IMR-90 (cell line): ENCODE data around the gene TRIM40. TPM values are rescaled to one million over a fixed set of nuclear protein-coding genes. Genes with fewer than 3 reads are reported as not detected.
"Not testable (repeated sequence)": the region's sequence is repeated elsewhere in the genome, so short reads cannot be mapped to it uniquely, and the experiment has no call there.

Experiments
- ATAC-seq: fragments of 200-7000 bp; cut with Tn5 transposase; 2 replicates; pipeline ENCODE4 v1.9.1; 2020; ENCODE audit warnings: low read depth, mild to moderate bottlenecking, moderate library complexity
- BruUV-seq: library from RNA; stranded (reverse); fragments of 400-500 nt; replicated peaks from 2 replicates; lab custom pipeline; 2021; lab: Mats Ljungman, UMichigan
- CTCF ChIA-PET: fragments of 300-600 bp; formaldehyde crosslinking; extraction: SDS; loops from one replicate; lab custom pipeline; 2021; ENCODE audit warnings: antibody characterized with exemption; lab: Yijun Ruan, JAX
- POLR2A ChIA-PET: fragments of 300-600 bp; sonication (Branson Sonifier 250); formaldehyde crosslinking; loops from one replicate; lab custom pipeline; 2022; ENCODE audit warnings: antibody characterized with exemption; ENCODE audit not compliant: unreplicated experiment; lab: Charles Lee
- DNase-seq: peaks from one replicate; pipeline ENCODE4 v3.0.0; 2013
- H2AFZ ChIP-seq: replicated peaks from 2 replicates; pipeline ENCODE3; 2013; ENCODE audit warnings: low read length, mild to moderate bottlenecking; ENCODE audit not compliant: poor library complexity
- H2AK5ac ChIP-seq: 2 replicates; pipeline ENCODE4 v1.6.1; 2013; ENCODE audit warnings: low read depth, low read length, inconsistent platforms
- H2AK9ac ChIP-seq: replicated peaks from 2 replicates; pipeline ENCODE3; 2013; ENCODE audit warnings: mild to moderate bottlenecking, low read depth, low read length, moderate library complexity; ENCODE audit not compliant: poor library complexity
- H2BK120ac ChIP-seq: 2 replicates; pipeline ENCODE4 v1.6.1; 2013; ENCODE audit warnings: low read depth, low read length, inconsistent platforms
- H2BK15ac ChIP-seq: 3 replicates; pipeline ENCODE4 v1.6.1; 2013; ENCODE audit warnings: low read depth, low read length, inconsistent platforms
- H2BK20ac ChIP-seq: 2 replicates; pipeline ENCODE4 v1.6.1; 2013; ENCODE audit warnings: low read depth, mild to moderate bottlenecking, inconsistent platforms, low read length, moderate library complexity
- H2BK5ac ChIP-seq: 2 replicates; pipeline ENCODE4 v1.6.1; 2013; ENCODE audit warnings: mild to moderate bottlenecking, low read depth, low read length, inconsistent platforms; ENCODE audit not compliant: poor library complexity, severe bottlenecking
- H3K14ac ChIP-seq: replicated peaks from 2 replicates; pipeline ENCODE4 v1.6.1; 2013; ENCODE audit warnings: low read depth, low read length, inconsistent platforms
- H3K18ac ChIP-seq: 2 replicates; pipeline ENCODE4 v1.6.1; 2013; ENCODE audit warnings: low read depth, low read length, control low read depth
- H3K23ac ChIP-seq: 2 replicates; pipeline ENCODE4 v1.6.1; 2013; ENCODE audit warnings: low read depth, low read length, inconsistent platforms
- H3K27ac ChIP-seq: 2 replicates; pipeline ENCODE4 v1.5.1; 2013; ENCODE audit warnings: mild to moderate bottlenecking, control low read depth, low read length; ENCODE audit not compliant: insufficient read depth
- H3K27me3 ChIP-seq: 2 replicates; pipeline ENCODE4 v1.6.1; 2013; ENCODE audit warnings: low read length; ENCODE audit not compliant: control insufficient read depth, insufficient read depth
- H3K36me3 ChIP-seq: 2 replicates; pipeline ENCODE4 v1.6.1; 2013; ENCODE audit warnings: low read length, mixed read lengths; ENCODE audit not compliant: control insufficient read depth, insufficient read depth
- H3K4ac ChIP-seq: 2 replicates; pipeline ENCODE4 v1.6.1; 2013; ENCODE audit warnings: low read depth, low read length, inconsistent platforms
- H3K4me1 ChIP-seq: 2 replicates; pipeline ENCODE4 v1.6.1; 2013; ENCODE audit warnings: low read length, mixed read lengths; ENCODE audit not compliant: control insufficient read depth, insufficient read depth
- H3K4me2 ChIP-seq: 2 replicates; pipeline ENCODE4 v1.6.1; 2013; ENCODE audit warnings: low read depth, mild to moderate bottlenecking, control low read depth, low read length, moderate library complexity
- H3K4me3 ChIP-seq: 2 replicates; pipeline ENCODE4 v1.5.1; 2013; ENCODE audit warnings: low read depth, mild to moderate bottlenecking, control low read depth, low read length, moderate library complexity; ENCODE audit not compliant: insufficient read depth
- H3K56ac ChIP-seq: 2 replicates; pipeline ENCODE4 v1.6.1; 2013; ENCODE audit warnings: low read length, inconsistent platforms; ENCODE audit not compliant: insufficient read depth; ENCODE audit errors: extremely low read depth
- H3K79me1 ChIP-seq, 2 experiments: 2 replicates each; pipeline ENCODE4 v1.6.1; 2013; ENCODE audit warnings: low read length in 2 of 2, inconsistent platforms in 1 of 2, low read depth in 1 of 2
- H3K9ac ChIP-seq: 2 replicates; pipeline ENCODE4 v1.6.1; 2013; ENCODE audit warnings: low read depth, low read length, control low read depth
- H3K9me1 ChIP-seq: 2 replicates; pipeline ENCODE4 v1.6.1; 2013; ENCODE audit warnings: low read length, inconsistent platforms; ENCODE audit not compliant: insufficient read depth
- H3K9me3 ChIP-seq: 2 replicates; pipeline ENCODE4 v1.6.1; 2013; ENCODE audit warnings: low read length; ENCODE audit not compliant: control insufficient read depth, insufficient read depth
- H4K20me1 ChIP-seq: 2 replicates; pipeline ENCODE4 v1.6.1; 2013; ENCODE audit warnings: low read length, inconsistent platforms; ENCODE audit not compliant: insufficient read depth
- H4K5ac ChIP-seq: 2 replicates; pipeline ENCODE4 v1.6.1; 2013; ENCODE audit warnings: mild to moderate bottlenecking, low read depth, low read length, control low read depth
- H4K8ac ChIP-seq, 2 experiments: 2 replicates each; pipeline ENCODE4 v1.6.1; 2013; ENCODE audit warnings: low read depth in 2 of 2, low read length in 2 of 2, control low read depth in 1 of 2, inconsistent platforms in 1 of 2
- H4K91ac ChIP-seq: 2 replicates; pipeline ENCODE4 v1.6.1; 2013; ENCODE audit warnings: low read depth, low read length, inconsistent platforms; ENCODE audit not compliant: insufficient read depth
- BHLHE40 ChIP-seq: fragments of 150-350 bp; IDR thresholded peaks from 2 replicates; pipeline ENCODE4 v1.6.1; 2016; ENCODE audit warnings: mild to moderate bottlenecking, low read depth, low read length
- CEBPB ChIP-seq: IDR thresholded peaks from 2 replicates; pipeline ENCODE4 v1.6.1; 2012; ENCODE audit warnings: low read depth, low read length, improper control_type of control experiment
- FOS ChIP-seq: fragments of 150-350 bp; IDR thresholded peaks from 2 replicates; pipeline ENCODE4 v1.6.1; 2016; ENCODE audit warnings: low read depth, low read length
- MAFK ChIP-seq: IDR thresholded peaks from 2 replicates; pipeline ENCODE4 v1.6.1; 2012; ENCODE audit warnings: low read depth, low read length, improper control_type of control experiment
- MAZ ChIP-seq: IDR thresholded peaks from 2 replicates; pipeline ENCODE4 v1.6.1; 2012; ENCODE audit warnings: low read depth, mild to moderate bottlenecking, low read length, improper control_type of control experiment, moderate library complexity, borderline replicate concordance
- MXI1 ChIP-seq: IDR thresholded peaks from 2 replicates; pipeline ENCODE4 v1.6.1; 2012; ENCODE audit warnings: low read depth, mild to moderate bottlenecking, low read length, moderate library complexity, borderline replicate concordance
- POLR2A ChIP-seq: IDR thresholded peaks from 2 replicates; pipeline ENCODE4 v1.6.1; 2012; ENCODE audit warnings: mild to moderate bottlenecking, low read depth, low read length
- RAD21 ChIP-seq: IDR thresholded peaks from 2 replicates; pipeline ENCODE4 v1.6.1; 2012; ENCODE audit warnings: low read length, improper control_type of control experiment
- RCOR1 ChIP-seq: IDR thresholded peaks from 2 replicates; pipeline ENCODE4 v1.6.1; 2012; ENCODE audit warnings: mild to moderate bottlenecking, low read length, improper control_type of control experiment; ENCODE audit not compliant: insufficient replicate concordance
- SMC3 ChIP-seq: fragments of 150-350 bp; IDR thresholded peaks from 2 replicates; pipeline ENCODE4 v1.6.1; 2016; ENCODE audit warnings: low read depth, mild to moderate bottlenecking, antibody characterized with exemption, low read length, moderate library complexity
- USF2 ChIP-seq: fragments of 150-350 bp; IDR thresholded peaks from 2 replicates; pipeline ENCODE4 v1.6.1; 2017; ENCODE audit warnings: mild to moderate bottlenecking, antibody characterized with exemption, low read length, low read depth
- WGBS, 2 experiments: methylation state at CpG; one replicate each; pipeline versions ENCODE4 v1.1.5 to v1.1.7; 2013; ENCODE audit warnings: missing lambda C conversion rate in 2 of 2; ENCODE audit not compliant: insufficient read length in 1 of 2; ENCODE audit errors: extremely low coverage in 2 of 2; 5-methylcytosine and 5-hydroxymethylcytosine counted together
- dilution Hi-C: fragments of 300-500 bp; cut with HindIII; formaldehyde crosslinking; loops from one replicate; pipeline ENCODE4 v1.14.3; 2018; ENCODE audit warnings: low sequenced_read_pairs; ENCODE audit not compliant: unreplicated experiment
- in situ Hi-C: fragments of 300-500 bp; cut with MboI; formaldehyde crosslinking; loops from 3 replicates; pipeline ENCODE4 v1.14.3; 2019; ENCODE audit warnings: low sequenced_read_pairs, inconsistent platforms, mixed read lengths
- intact Hi-C: fragments of 100-400 bp; cut with micrococcal nuclease; formaldehyde crosslinking; loops from 2 replicates; pipeline ENCODE4 v1.10.0; 2022
- polyA plus RNA-seq, 3 experiments: library from polyadenylated mRNA; depleted of rRNA; stranded (reverse); fragments of >200 nt; gene quantifications; 2 replicates each; pipeline ENCODE4 v1.2.3, GENCODE V29; 2012; ENCODE audit warnings: low replicate concordance in 1 of 3
- total RNA-seq: library from RNA; depleted of rRNA; stranded (reverse); fragments of >200 nt; gene quantifications from 2 replicates; pipeline ENCODE4 v1.2.3, GENCODE V29; 2012

Gene TRIM40
- total and polyA plus RNA-seq, 2 of the 4 experiments (the other 2 are of a cell fraction), result not detected

GRCh38 chr6:30164714-30165113, 28.8 kb downstream of the TRIM40 start:
- H3K9me3 ChIP-seq, result no peaks in the 10 kb centered on the region
- no peaks in the 10 kb centered on the region for H3K4me1 ChIP-seq
- peaks cover 40% of the 10 kb centered on the region for H3K27me3 ChIP-seq
- no peaks in the 10 kb centered on the region for H3K36me3 ChIP-seq
- no peaks in the 10 kb centered on the region for H3K79me1 ChIP-seq
- no peak overlapping the region for H4K91ac ChIP-seq
- no peak overlapping the region for H3K23ac ChIP-seq
- ChIA-PET POLR2A (no interaction called here), CTCF (no interaction called here)
- no peak overlapping the region for H3K4ac ChIP-seq
- no peak overlapping the region for H4K5ac ChIP-seq
- no peak for ATAC-seq
- no peak overlapping the region for H2AK9ac ChIP-seq
- H2BK15ac ChIP-seq, result no peak overlapping the region
- intact Hi-C loops, result no loop called here
- no peak overlapping the region for H3K56ac ChIP-seq
- no peak overlapping the region for H2BK120ac ChIP-seq
- TF ChIP-seq FOS (no peak), BHLHE40 (no peak), RAD21 (no peak), POLR2A (no peak), RCOR1 (no peak), MAFK (no peak), MAZ (no peak), MXI1 (no peak), CEBPB (no peak), USF2 (no peak), SMC3 (no peak)
- in situ Hi-C loops, result no loop called here
- BruUV-seq, result no TSS peak
- no peaks in the 10 kb centered on the region for H4K20me1 ChIP-seq
- 59% methylated on average over 4 of the region's 4 CpGs; no CpG with 5 or more reads in 1 of the 2 experiments for WGBS, 2 experiments
- no peak overlapping the region for H3K14ac ChIP-seq
- H2AFZ ChIP-seq, result no peak overlapping the region
- no peaks in the 10 kb centered on the region for H3K9me1 ChIP-seq
- no peak for DNase-seq
- H3K9ac ChIP-seq, result no peak overlapping the region
- no peak overlapping the region for H2AK5ac ChIP-seq
- H3K4me2 ChIP-seq, result no peak overlapping the region
- no peak overlapping the region for H3K18ac ChIP-seq
- dilution Hi-C loops, result no loop called here
- H3K4me3 ChIP-seq, result no peak overlapping the region
- no peak overlapping the region for H2BK5ac ChIP-seq
- no peak overlapping the region for H4K8ac ChIP-seq
- H3K27ac ChIP-seq, result no peak overlapping the region
- no peak overlapping the region for H2BK20ac ChIP-seq

DNA sequence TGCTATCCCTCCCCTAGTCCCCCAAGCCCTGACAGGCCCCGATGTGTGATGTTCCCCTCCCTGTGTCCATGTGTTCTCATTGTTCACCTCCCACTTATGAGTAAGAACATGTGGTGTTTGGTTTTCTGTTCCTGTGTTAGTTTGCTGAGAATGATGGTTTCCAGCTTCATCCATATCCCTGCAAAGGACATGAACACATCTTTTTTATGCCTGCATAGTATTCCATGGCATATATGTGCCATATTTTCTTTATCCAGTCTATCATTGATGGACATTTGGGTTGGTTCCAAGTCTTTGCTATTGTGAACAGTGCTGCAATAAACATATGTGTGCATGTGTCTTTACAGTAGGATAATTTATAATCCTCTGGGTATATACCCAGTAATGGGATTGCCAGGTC, 29.3 kb downstream of the TRIM40 start:
- peaks cover 42% of the 10 kb centered on the region for H3K27me3 ChIP-seq
- H3K9me1 ChIP-seq, H4K5ac ChIP-seq, H3K36me3 ChIP-seq, H3K23ac ChIP-seq, H3K4me1 ChIP-seq, H3K4me3 ChIP-seq, H2AFZ ChIP-seq, H4K91ac ChIP-seq, ATAC-seq, H3K9ac ChIP-seq, BruUV-seq, H2BK20ac ChIP-seq, H3K4me2 ChIP-seq, intact Hi-C loops, H3K9me3 ChIP-seq, H3K4ac ChIP-seq, CTCF ChIA-PET, H2BK120ac ChIP-seq, H3K14ac ChIP-seq, POLR2A ChIA-PET, DNase-seq, H3K79me1 ChIP-seq, H3K18ac ChIP-seq, H3K56ac ChIP-seq, H2BK15ac ChIP-seq, H4K8ac ChIP-seq, H2AK5ac ChIP-seq, dilution Hi-C loops, in situ Hi-C loops, H4K20me1 ChIP-seq, H2BK5ac ChIP-seq, H3K27ac ChIP-seq, H2AK9ac ChIP-seq: not testable (repeated sequence)
- no CpG with 5 or more reads among the region's 1 CpG for WGBS, 2 experiments
